Measurements from ENCODE around the gene PLCL2.

Gene PLCL2

DNA sequence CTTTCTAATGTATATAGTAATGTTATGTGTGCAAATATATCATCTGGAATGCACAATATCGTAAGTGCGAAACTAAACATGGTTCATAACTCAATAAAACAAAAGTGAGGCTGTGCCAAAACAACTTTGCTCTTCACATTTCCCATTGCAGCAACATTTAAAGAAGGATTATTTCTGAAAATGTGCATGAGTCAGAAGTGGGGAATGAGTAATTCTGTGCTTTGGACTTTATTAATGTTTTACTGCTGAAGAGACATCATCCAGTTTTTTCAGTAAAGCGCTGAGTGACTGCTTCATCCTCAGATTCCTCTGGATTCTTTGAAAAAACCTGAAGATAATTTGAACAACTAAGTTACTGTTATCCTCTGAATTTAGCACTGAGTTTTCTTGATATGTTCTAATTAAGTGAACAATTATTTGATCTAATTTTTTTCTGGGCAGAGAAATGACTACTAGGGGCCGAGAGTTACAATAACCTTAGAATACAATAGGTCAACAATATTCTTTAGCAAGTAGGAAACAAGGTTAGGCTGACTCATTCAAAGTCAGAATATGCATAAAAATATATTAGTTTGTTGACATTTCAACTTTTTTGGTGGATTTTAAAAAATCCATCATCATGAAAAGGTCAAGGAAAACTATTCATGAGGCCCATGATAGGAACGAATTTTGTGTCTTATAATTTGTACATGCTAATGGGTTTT, 20.0 kb upstream of the PLCL2 start:
- no peak overlapping the region for H3K4me3 ChIP-seq (ENCODE audit: low read depth, low read length)
- DNase-seq (ENCODE audit: low read depth, low spot score) = peak; percentile 72
- in situ Hi-C loops (cut with HindIII; ENCODE audit: low sequenced_read_pairs) = no loop called here
- TF ChIP-seq, protein P1, sequence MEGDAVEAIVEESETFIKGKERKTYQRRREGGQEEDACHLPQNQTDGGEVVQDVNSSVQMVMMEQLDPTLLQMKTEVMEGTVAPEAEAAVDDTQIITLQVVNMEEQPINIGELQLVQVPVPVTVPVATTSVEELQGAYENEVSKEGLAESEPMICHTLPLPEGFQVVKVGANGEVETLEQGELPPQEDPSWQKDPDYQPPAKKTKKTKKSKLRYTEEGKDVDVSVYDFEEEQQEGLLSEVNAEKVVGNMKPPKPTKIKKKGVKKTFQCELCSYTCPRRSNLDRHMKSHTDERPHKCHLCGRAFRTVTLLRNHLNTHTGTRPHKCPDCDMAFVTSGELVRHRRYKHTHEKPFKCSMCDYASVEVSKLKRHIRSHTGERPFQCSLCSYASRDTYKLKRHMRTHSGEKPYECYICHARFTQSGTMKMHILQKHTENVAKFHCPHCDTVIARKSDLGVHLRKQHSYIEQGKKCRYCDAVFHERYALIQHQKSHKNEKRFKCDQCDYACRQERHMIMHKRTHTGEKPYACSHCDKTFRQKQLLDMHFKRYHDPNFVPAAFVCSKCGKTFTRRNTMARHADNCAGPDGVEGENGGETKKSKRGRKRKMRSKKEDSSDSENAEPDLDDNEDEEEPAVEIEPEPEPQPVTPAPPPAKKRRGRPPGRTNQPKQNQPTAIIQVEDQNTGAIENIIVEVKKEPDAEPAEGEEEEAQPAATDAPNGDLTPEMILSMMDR (IDR thresholded peaks at IDR 0.05; ENCODE audit: low read depth, low read length) = no peak

DNA sequence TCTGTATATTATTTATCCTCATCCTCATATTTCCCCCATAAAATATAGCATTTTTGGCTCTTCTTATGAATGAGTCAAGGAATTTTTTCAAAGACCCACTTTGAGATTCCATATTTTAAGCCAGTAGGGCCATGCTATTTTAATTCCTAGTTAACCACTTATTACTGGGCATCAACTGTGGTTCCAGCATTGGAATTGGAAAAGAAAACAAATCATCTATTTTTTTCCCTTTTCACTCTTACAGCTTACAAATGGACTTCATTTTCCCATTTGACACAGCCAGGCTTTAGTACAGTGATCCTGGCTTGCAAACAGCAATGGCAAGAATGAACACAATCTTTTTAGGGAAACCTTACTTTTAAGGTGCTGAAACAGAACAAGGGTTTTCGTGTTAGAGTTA, 19.4 kb upstream of the PLCL2 start:
- DNase-seq (ENCODE audit: low read depth, low spot score) = peak; percentile 52
- in situ Hi-C loops (cut with HindIII; ENCODE audit: low sequenced_read_pairs) = no loop called here
- H3K4me3 ChIP-seq (ENCODE audit: low read depth, low read length) = no peak overlapping the region
- TF ChIP-seq, protein P1 (IDR thresholded peaks at IDR 0.05; ENCODE audit: low read depth, low read length) = no peak

DNA sequence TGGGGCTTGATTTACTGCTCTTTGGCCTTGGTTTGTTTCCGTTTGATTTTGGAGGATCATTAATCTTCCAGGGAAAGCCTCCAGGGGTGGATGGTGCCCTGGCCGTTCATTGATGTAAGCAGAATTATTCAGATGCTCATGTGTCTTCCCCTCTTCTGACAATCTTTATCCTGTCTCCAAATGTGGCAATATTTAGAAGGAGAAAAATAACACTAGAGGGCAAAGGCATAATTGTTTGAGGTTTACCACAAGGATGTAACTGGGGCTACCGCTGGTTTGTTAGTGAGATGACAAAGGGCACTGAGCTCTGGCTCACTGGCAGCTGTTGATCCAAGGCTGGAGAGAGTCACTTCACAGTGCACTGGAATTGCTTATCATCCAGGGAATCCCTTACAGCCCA, 18.2 kb upstream of the PLCL2 start:
- in situ Hi-C loops (cut with HindIII; ENCODE audit: low sequenced_read_pairs) = no loop called here
- no peak overlapping the region for H3K4me3 ChIP-seq (ENCODE audit: low read depth, low read length)
- DNase-seq (ENCODE audit: low read depth, low spot score) = peak; percentile 63
- TF ChIP-seq, protein P1 (IDR thresholded peaks at IDR 0.05; ENCODE audit: low read depth, low read length) = no peak

DNA sequence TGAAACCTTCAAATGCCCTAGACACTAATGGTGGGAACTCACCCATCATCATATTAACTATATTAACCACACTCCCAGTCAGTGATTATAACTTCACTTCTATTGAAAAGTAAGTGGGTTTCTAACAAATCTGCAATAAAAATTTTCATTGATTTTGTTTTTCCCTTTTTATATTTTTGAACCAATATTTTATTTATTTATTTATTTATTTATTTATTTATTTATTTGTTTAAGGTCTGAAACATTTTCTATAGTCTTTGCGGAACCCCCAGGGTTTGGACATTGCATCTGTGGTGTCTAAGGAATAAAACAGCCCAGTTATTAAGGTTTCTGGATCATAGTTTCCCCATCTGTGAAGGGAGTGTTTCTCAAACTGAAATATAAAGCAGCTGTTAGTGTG, 16.2 kb upstream of the PLCL2 start:
- no peak for DNase-seq (ENCODE audit: low read depth, low spot score)
- in situ Hi-C loops (cut with HindIII; ENCODE audit: low sequenced_read_pairs) = no loop called here
- TF ChIP-seq, protein P1 (IDR thresholded peaks at IDR 0.05; ENCODE audit: low read depth, low read length) = no peak
- no peak overlapping the region for H3K4me3 ChIP-seq (ENCODE audit: low read depth, low read length)

DNA sequence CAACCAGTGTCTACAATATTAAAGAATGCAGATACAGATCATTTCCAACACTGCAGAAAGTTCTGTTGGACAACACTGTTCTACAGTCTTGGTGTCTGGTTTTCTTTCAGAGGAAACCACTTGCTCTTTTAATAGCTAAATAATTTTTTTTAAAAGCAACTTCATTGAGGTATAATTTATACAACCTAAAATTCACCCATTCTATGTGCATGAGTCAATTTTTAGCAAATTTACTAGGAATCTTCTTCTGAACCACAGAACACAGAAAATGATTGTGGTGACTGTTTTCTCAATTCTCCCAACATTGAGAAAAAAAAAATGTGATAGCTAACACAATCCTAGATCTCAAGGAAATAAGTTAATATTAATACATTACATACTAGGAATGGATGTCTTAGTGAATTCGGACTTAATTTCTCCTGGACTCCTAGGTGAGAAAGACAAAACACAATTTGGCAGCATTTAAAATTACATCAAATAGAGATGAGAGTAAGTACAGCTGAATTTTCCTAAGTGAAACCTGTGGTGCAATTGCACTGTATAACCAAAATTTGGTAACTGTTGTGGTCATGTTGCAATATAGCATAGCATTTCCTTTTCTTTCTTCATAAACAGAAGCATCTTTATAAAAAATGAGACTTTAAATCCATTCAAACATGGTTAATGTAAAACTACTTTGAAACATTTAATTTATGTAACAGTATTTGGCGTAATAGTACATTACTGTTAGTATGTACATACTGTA, 15.3 kb upstream of the PLCL2 start:
- TF ChIP-seq, protein P1 (IDR thresholded peaks at IDR 0.05; ENCODE audit: low read depth, low read length) = no peak
- in situ Hi-C loops (cut with HindIII; ENCODE audit: low sequenced_read_pairs) = no loop called here
- DNase-seq (ENCODE audit: low read depth, low spot score) = no peak
- H3K4me3 ChIP-seq (ENCODE audit: low read depth, low read length) = no peak overlapping the region

DNA sequence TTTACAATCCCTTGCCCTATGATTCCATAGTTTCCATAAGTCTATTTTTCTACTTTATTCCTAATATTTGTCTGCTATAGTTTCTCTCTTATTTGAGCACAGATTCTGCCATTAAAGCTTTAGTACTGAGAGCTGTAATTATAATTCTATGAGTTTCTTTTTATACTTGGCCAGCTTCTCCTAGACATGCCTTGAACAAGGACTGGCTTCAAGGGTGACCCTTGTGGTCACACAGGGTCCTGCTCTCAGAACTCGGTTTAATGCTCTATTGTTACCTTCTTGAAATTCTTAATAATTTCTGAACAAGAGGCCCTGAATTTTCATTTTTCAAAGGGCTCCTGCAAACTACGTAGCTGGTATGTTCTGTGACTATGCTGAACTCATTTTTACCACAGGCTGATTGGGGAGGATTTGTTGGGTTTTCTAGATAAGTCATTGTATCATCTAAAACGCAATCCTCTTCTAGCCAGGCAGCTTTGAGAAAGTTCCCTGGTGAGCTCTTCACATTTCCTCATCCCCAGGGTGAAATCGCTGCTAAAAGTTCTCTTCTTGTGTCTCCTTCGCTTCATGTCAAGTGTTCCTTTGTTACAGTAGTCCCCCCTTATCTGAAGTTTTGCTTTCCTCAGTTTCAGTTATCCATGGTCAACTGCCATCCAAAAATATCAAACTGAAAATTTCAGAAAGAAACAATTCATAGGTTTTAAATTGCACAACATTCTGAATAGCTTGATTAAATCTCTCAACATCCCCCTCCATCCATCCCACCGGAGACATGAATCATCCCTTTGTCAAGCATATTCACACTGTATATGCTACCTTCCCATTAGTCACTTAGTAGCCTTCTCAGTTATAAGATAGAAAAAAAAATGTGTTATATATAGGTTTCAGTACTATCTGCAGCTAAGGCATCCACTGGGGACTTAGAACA, 12.6 kb upstream of the PLCL2 start:
- no peak for DNase-seq (ENCODE audit: low read depth, low spot score)
- in situ Hi-C loops (cut with HindIII; ENCODE audit: low sequenced_read_pairs) = no loop called here
- TF ChIP-seq, protein P1 (IDR thresholded peaks at IDR 0.05; ENCODE audit: low read depth, low read length) = no peak
- H3K4me3 ChIP-seq (ENCODE audit: low read depth, low read length) = no peak overlapping the region

Measured in astrocyte of the spinal cord (primary cell).